Panc1 (cell line): ENCODE measurements around the gene LRRC49. TPM values are rescaled to one million over a fixed set of nuclear protein-coding genes. Genes with fewer than 3 reads are reported as not detected.

ENCODE experiments used
- ATAC-seq: fragments of 200-7000 bp; cut with Tn5 transposase; 2 replicates; pipeline ENCODE4 v1.9.1; 2020; ENCODE audit warnings: mild to moderate bottlenecking, moderate library complexity
- BruUV-seq: library from RNA; stranded (reverse); fragments of 400-500 nt; replicated peaks from 2 replicates; lab custom pipeline; 2021; lab: Mats Ljungman, UMichigan
- CTCF ChIA-PET: fragments of 300-600 bp; sonication (Branson Sonifier 250); formaldehyde crosslinking; loops from one replicate; lab custom pipeline; 2022; ENCODE audit warnings: antibody characterized with exemption; lab: Charles Lee
- POLR2A ChIA-PET: fragments of 300-600 bp; sonication (Branson Sonifier 250); formaldehyde crosslinking; loops from one replicate; lab custom pipeline; 2022; ENCODE audit warnings: antibody characterized with exemption; lab: Charles Lee
- DNase-seq: peaks from one replicate; pipeline ENCODE4 v3.0.0-alpha.2; 2010; ENCODE audit warnings: low read depth, low spot score
- H3K27ac ChIP-seq: 2 replicates; pipeline ENCODE4 v1.5.1; 2011; ENCODE audit warnings: mild to moderate bottlenecking, low read length, inconsistent platforms
- H3K27me3 ChIP-seq: fragments of 200-500 bp; sonication (Bioruptor generic); 2 replicates; pipeline ENCODE4 v1.6.0; 2014; ENCODE audit warnings: low read length, inconsistent platforms; ENCODE audit not compliant: control insufficient read depth, insufficient read depth
- H3K36me3 ChIP-seq: fragments of 200-500 bp; sonication (Bioruptor generic); 2 replicates; pipeline ENCODE4 v1.5.1; 2014; ENCODE audit warnings: inconsistent platforms, mild to moderate bottlenecking, low read length, moderate library complexity; ENCODE audit not compliant: control insufficient read depth, insufficient read depth
- H3K4me1 ChIP-seq: 2 replicates; pipeline ENCODE4 v1.5.1; 2011; ENCODE audit warnings: inconsistent platforms, mild to moderate bottlenecking, low read length, moderate library complexity; ENCODE audit not compliant: control insufficient read depth, insufficient read depth
- H3K4me3 ChIP-seq, 2 experiments: 2 replicates each; pipeline ENCODE4 v1.5.1; 2011 to 2012; ENCODE audit warnings: low read depth in 2 of 2, low read length in 2 of 2, mild to moderate bottlenecking in 2 of 2, inconsistent platforms in 1 of 2, moderate library complexity in 1 of 2
- H3K9me3 ChIP-seq: fragments of 200-500 bp; sonication (Bioruptor generic); 2 replicates; pipeline ENCODE4 v1.5.1; 2014; ENCODE audit warnings: low read depth, mild to moderate bottlenecking, inconsistent platforms, low read length, moderate library complexity; ENCODE audit not compliant: control insufficient read depth, insufficient read depth
- POLR2AphosphoS5 ChIP-seq: IDR thresholded peaks from 2 replicates; pipeline ENCODE4 v1.6.1; 2012; ENCODE audit warnings: mild to moderate bottlenecking, low read depth, low read length, moderate library complexity
- REST ChIP-seq, 2 experiments: IDR thresholded peaks; 2 replicates each; pipeline ENCODE4 v1.6.1; 2011 to 2012; ENCODE audit warnings: low read depth in 2 of 2, control low read depth in 1 of 2, low read length in 1 of 2, mild to moderate bottlenecking in 1 of 2, moderate library complexity in 1 of 2; ENCODE audit not compliant: insufficient read depth in 1 of 2
- SIN3A ChIP-seq: IDR thresholded peaks from 2 replicates; pipeline ENCODE4 v1.6.1; 2012; ENCODE audit warnings: low read depth, mild to moderate bottlenecking, low read length, moderate library complexity, borderline replicate concordance; ENCODE audit not compliant: insufficient read depth
- TCF7L2 ChIP-seq: IDR thresholded peaks from 2 replicates; pipeline ENCODE4 v1.6.1; 2011; ENCODE audit warnings: mild to moderate bottlenecking, low read depth, low read length, inconsistent platforms
- in situ Hi-C: cut with HindIII; loops from 2 replicates; pipeline ENCODE4 v1.10.0; 2016; ENCODE audit warnings: low sequenced_read_pairs, low pct_unique_long_range_greater_than_20kb
- intact Hi-C: fragments of 100-400 bp; cut with micrococcal nuclease; formaldehyde crosslinking; loops from one replicate; pipeline ENCODE4 v1.10.0; 2022; ENCODE audit not compliant: unreplicated experiment
- total RNA-seq: library from RNA; stranded (reverse); gene quantifications from one replicate; pipeline ENCODE4 v1.2.1, GENCODE V29; 2021; ENCODE audit not compliant: unreplicated experiment
- TF ChIP-seq, protein P1 (sequence below): fragments of 450-650 bp; IDR thresholded peaks from 2 replicates; pipeline ENCODE4 v1.5.1; 2017; ENCODE audit warnings: mild to moderate bottlenecking

The LRRC49 gene
- total RNA-seq, 1 experiment from 2014 or later: 8.3 TPM

- Histone ChIP-seq H3K36me3 (no peaks in the 10 kb centered on the region; the same call in 1 of the 2 replicates), H3K27me3 (no peaks in the 10 kb centered on the region), H3K4me1 (no peaks in the 10 kb centered on the region), H3K9me3 (0 out of 2 replicates have a peak, but pooled peaks cover 3% of the 10 kb centered on the region), H3K4me3 (no peak overlapping the region), H3K27ac (no peak overlapping the region)
- TF ChIP-seq REST (IDR thresholded peaks at IDR 0.05; ENCODE audit: insufficient read depth in 1 of 2, low read depth in 2 of 2, low read length in 1 of 2) (no peak), POLR2AphosphoS5 (no peak), SIN3A (no peak), TCF7L2 (no peak)
- TF ChIP-seq, protein P1, sequence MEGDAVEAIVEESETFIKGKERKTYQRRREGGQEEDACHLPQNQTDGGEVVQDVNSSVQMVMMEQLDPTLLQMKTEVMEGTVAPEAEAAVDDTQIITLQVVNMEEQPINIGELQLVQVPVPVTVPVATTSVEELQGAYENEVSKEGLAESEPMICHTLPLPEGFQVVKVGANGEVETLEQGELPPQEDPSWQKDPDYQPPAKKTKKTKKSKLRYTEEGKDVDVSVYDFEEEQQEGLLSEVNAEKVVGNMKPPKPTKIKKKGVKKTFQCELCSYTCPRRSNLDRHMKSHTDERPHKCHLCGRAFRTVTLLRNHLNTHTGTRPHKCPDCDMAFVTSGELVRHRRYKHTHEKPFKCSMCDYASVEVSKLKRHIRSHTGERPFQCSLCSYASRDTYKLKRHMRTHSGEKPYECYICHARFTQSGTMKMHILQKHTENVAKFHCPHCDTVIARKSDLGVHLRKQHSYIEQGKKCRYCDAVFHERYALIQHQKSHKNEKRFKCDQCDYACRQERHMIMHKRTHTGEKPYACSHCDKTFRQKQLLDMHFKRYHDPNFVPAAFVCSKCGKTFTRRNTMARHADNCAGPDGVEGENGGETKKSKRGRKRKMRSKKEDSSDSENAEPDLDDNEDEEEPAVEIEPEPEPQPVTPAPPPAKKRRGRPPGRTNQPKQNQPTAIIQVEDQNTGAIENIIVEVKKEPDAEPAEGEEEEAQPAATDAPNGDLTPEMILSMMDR: no peak
- CTCF ChIA-PET: interaction anchor here (0.5 kb wide), 1 partner anchor 224 kb away, joined by 4 read pairs; no protein-coding TSS in a partner anchor
- ATAC-seq (no peak), DNase-seq (no peak)
- in situ Hi-C loops (no loop called here), intact Hi-C loops (no loop called here)
- POLR2A ChIA-PET: no interaction called here
- BruUV-seq: no TSS peak
These were observed 9.5 kb downstream of the LRRC49 start for GRCh38 chr15:70902107-70902506.

- ChIA-PET CTCF (no interaction called here), POLR2A (no interaction called here)
- Histone ChIP-seq H3K36me3 (no peaks in the 10 kb centered on the region; the same call in 1 of the 2 replicates), H3K4me1 (no peaks in the 10 kb centered on the region), H3K27me3 (no peaks in the 10 kb centered on the region), H3K9me3 (peaks cover 19% of the 10 kb centered on the region; the same call in 1 of the 2 replicates), H3K4me3 (no peak overlapping the region), H3K27ac (no peak overlapping the region)
- no TSS peak for BruUV-seq
- DNase-seq: no peak
- TF ChIP-seq TCF7L2 (no peak), REST (IDR thresholded peaks at IDR 0.05; ENCODE audit: insufficient read depth in 1 of 2, low read depth in 2 of 2, low read length in 1 of 2) (no peak), SIN3A (no peak), POLR2AphosphoS5 (no peak)
- TF ChIP-seq, protein P1: no peak
- no peak for ATAC-seq
- in situ Hi-C loops: no loop called here
- intact Hi-C loops: no loop called here
These were observed 14.2 kb downstream of the LRRC49 start for GRCh38 chr15:70906842-70907241.
